ENCODE data around the gene ADSS2. TPM values are rescaled to one million over a fixed set of nuclear protein-coding genes. Genes with fewer than 3 reads are reported as not detected.

The ADSS2 gene
- total and polyA plus RNA-seq, 2 of the 4 experiments (the other 2 are of a cell fraction) = 14.9 to 30.1 TPM

- POLR2A ChIA-PET (ENCODE audit: unreplicated experiment) = no interaction called here
- DNase-seq (no peak), ATAC-seq (ENCODE audit: low read depth) (no peak)
- H3K36me3 ChIP-seq (ENCODE audit: control insufficient read depth, insufficient read depth, low read length) = no peaks in the 10 kb centered on the region
- TF ChIP-seq USF2 (IDR thresholded peaks at IDR 0.05; ENCODE audit: low read depth, low read length) = no peak
- TF ChIP-seq MAFK (IDR thresholded peaks at IDR 0.05; ENCODE audit: low read depth, low read length) = no peak
- TF ChIP-seq CTCF (conservative IDR thresholded peaks at IDR 0.05; ENCODE audit: low read depth, low read length) = no peak
- TF ChIP-seq CEBPB (IDR thresholded peaks at IDR 0.05; ENCODE audit: low read depth, low read length) = no peak
- no peak for TF ChIP-seq MAZ (IDR thresholded peaks at IDR 0.05; ENCODE audit: borderline replicate concordance, low read depth, low read length)
- no peak for TF ChIP-seq CHD1 (IDR thresholded peaks at IDR 0.05; ENCODE audit: low read depth, low read length)
- no peak for TF ChIP-seq POLR2A (IDR thresholded peaks at IDR 0.05; ENCODE audit: low read depth, low read length)
- no peak for TF ChIP-seq RFX5 (IDR thresholded peaks at IDR 0.05; ENCODE audit: low read depth, low read length)
- no peak for TF ChIP-seq FOS (IDR thresholded peaks at IDR 0.05; ENCODE audit: low read depth, low read length)
- WGBS, 2 experiments (ENCODE audit: extremely low coverage in 2 of 2, insufficient read length in 1 of 2) = 53% methylated on average over 2 of the region's 11 CpGs; no CpG with 5 or more reads in 1 of the 2 experiments
- H2AK5ac ChIP-seq (ENCODE audit: low read depth, low read length) = no peak overlapping the region
- no peak overlapping the region for H3K18ac ChIP-seq (ENCODE audit: low read depth, low read length)
- H2BK5ac ChIP-seq (ENCODE audit: low read depth, low read length, poor library complexity, severe bottlenecking) = no peak overlapping the region
- CTCF ChIA-PET = no interaction called here
- no peak overlapping the region for H3K4me2 ChIP-seq (ENCODE audit: low read depth, low read length)
- no peaks in the 10 kb centered on the region for H3K4me1 ChIP-seq (ENCODE audit: control insufficient read depth, insufficient read depth, low read length)
- no peak overlapping the region for H3K14ac ChIP-seq (replicated peaks; ENCODE audit: low read depth, low read length)
- no peak overlapping the region for H2BK120ac ChIP-seq (ENCODE audit: low read depth, low read length)
- H3K79me1 ChIP-seq (ENCODE audit: low read depth in 1 of 2, low read length in 2 of 2) = no peaks in the 10 kb centered on the region
- no peaks in the 10 kb centered on the region for H3K9me3 ChIP-seq (ENCODE audit: control insufficient read depth, insufficient read depth, low read length)
- in situ Hi-C loops (cut with MboI; ENCODE audit: low sequenced_read_pairs) = no loop called here
- H4K5ac ChIP-seq (ENCODE audit: low read depth, low read length) = no peak overlapping the region
- H3K4ac ChIP-seq (ENCODE audit: low read depth, low read length) = no peak overlapping the region
- H3K9me1 ChIP-seq (ENCODE audit: insufficient read depth, low read length) = peaks cover 3% of the 10 kb centered on the region; the same call in 1 of the 2 replicates
- no peak overlapping the region for H3K27ac ChIP-seq (ENCODE audit: insufficient read depth, low read length)
- H2BK20ac ChIP-seq (ENCODE audit: low read depth, low read length) = no peak overlapping the region
- H3K23ac ChIP-seq (ENCODE audit: low read depth, low read length) = no peak overlapping the region
- no peaks in the 10 kb centered on the region for H4K20me1 ChIP-seq (ENCODE audit: insufficient read depth, low read length)
- no TSS peak for BruUV-seq (replicated peaks)
- no peak overlapping the region for H2AK9ac ChIP-seq (replicated peaks; ENCODE audit: low read depth, low read length, poor library complexity)
- no peak overlapping the region for H3K4me3 ChIP-seq (ENCODE audit: insufficient read depth, low read depth, low read length)
- H2BK15ac ChIP-seq (ENCODE audit: low read depth, low read length) = no peak overlapping the region
- intact Hi-C loops (cut with micrococcal nuclease) = no loop called here
- no peaks in the 10 kb centered on the region for H3K27me3 ChIP-seq (ENCODE audit: control insufficient read depth, insufficient read depth, low read length)
- H4K8ac ChIP-seq (ENCODE audit: low read depth in 2 of 2, low read length in 2 of 2) = no peak overlapping the region
- dilution Hi-C loops (cut with HindIII; ENCODE audit: low sequenced_read_pairs, unreplicated experiment) = no loop called here
- no peak overlapping the region for H3K9ac ChIP-seq (ENCODE audit: low read depth, low read length)
- no peak overlapping the region for H4K91ac ChIP-seq (ENCODE audit: insufficient read depth, low read depth, low read length)
- H2AFZ ChIP-seq (replicated peaks; ENCODE audit: low read length, poor library complexity) = no peak overlapping the region
- H3K56ac ChIP-seq (ENCODE audit: extremely low read depth, insufficient read depth, low read length) = no peak overlapping the region
Observed at GRCh38 chr1:244371242-244372141, 80.2 kb downstream of the ADSS2 start.

All from IMR-90 (cell line).